Endothelial cell of hepatic sinusoid (primary cell): Measurements from ENCODE around the gene MS4A8.

ENCODE experiments used
- in situ Hi-C: cut with HindIII; loops from 2 replicates; pipeline ENCODE4 v1.10.0; 2017; ENCODE audit warnings: low sequenced_read_pairs

The MS4A8 gene

DNA sequence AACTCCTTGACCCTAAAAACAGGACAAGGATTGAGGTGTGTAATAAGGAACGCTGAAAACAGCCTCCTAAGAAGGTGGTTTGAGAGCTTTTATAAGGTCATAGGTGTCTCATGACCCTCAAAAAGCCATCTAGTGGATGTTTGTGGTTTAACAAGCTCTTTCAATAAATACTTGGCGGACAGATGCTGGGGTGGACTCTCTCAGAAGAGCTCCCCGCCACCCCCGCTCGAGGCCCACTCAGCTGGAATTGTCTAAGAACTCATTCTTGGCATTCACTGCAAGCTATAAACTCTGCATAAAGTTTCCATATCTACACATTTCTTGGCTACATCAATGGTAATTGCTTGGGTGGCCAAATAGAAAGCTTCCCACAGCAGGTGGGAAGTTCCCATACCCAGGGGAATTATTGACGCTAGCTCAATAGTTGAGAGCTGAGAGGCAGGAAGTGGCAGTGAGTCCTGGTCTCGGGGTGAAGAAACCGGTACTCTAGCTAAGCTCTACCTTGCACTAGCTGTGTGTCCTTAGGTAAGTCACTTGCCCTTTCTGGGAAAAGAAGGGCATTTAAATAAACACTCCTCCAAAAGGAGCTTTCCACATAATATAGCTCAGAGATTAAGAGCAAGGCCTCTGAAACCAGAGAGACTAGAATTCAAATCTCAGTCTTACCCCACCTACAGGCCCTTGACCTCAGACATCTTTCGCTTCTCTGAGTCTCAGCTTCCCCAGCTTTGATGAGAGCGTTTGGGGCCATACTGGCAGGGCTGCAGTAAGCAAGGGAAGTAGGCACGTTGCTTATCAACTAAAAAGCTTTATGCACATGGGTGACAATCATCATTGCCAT, 63.7 kb downstream of the MS4A8 start:
- in situ Hi-C loops, result no loop called here

GRCh38 chr11:60763692-60764369, 64.4 kb downstream of the MS4A8 start:
- in situ Hi-C loops, result no loop called here

DNA sequence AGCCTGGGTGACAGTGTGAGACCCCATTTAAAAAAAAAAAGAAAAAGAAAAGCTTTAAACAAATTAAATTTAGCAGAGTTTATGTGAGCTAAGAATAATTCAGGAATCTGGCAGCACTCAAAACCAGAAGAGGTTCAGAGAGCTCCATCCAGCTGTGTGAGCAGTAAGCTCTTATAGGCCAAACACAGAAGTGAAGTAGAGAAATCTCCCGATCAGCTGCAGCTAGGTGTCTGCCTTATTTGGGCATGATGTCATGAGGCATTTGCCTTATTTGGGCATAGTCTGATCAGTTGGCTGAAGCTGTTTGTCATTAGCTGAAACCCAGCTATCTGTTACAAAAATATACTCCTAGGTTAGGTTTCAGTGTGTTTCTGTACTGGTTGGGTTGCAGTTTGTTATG, 65.5 kb downstream of the MS4A8 start:
- in situ Hi-C loops, result no loop called here

DNA sequence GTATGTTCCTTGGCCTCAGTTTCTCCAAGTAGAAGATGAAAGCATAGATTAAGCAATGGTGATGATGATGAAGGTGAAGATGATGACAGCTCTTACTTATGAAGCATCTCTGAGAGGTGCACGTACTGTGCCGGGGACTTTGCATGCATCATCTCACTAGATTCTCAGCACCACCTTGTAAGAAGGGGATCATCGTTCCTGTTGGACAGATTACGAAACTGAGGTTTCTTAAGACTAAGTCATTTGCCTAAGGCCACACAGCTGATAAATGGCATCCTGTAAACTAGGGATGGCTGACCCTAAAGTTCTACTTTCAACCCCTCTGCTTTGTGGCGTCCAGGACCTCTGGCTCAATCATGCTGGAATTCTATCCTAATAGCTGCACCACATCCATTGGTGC, 65.9 kb downstream of the MS4A8 start:
- in situ Hi-C loops, result no loop called here
